Astrocyte (in vitro differentiated cells and primary cell): ENCODE data around the gene GMDS. TPM values are rescaled to one million over a fixed set of nuclear protein-coding genes. Genes with fewer than 3 reads are reported as not detected.
A peak's percentile ranks its signal among the peaks of the same experiment; 100 is the strongest.

ENCODE experiments used
- DNase-seq: peaks from one replicate; pipeline ENCODE4 v3.0.0-alpha.2; 2010; ENCODE audit warnings: low read depth
- FAIRE-seq: peaks from 2 replicates; lab custom pipeline; 2011; peaks lifted over from hg19 to GRCh38; lab: Jason Lieb, UNC
- H2AFZ ChIP-seq: 2 replicates; pipeline ENCODE4 v1.6.0; 2012; ENCODE audit warnings: low read depth, low read length, inconsistent platforms
- H3K27ac ChIP-seq: 2 replicates; pipeline ENCODE4 v1.5.1; 2011; ENCODE audit warnings: low read depth, low read length, inconsistent platforms
- H3K27me3 ChIP-seq: 2 replicates; pipeline ENCODE4 v1.6.0; 2011; ENCODE audit warnings: low read length, inconsistent platforms; ENCODE audit not compliant: insufficient read depth
- H3K36me3 ChIP-seq: 2 replicates; pipeline ENCODE4 v1.5.1; 2011; ENCODE audit warnings: low read length, inconsistent platforms; ENCODE audit not compliant: insufficient read depth
- H3K4me1 ChIP-seq: 2 replicates; pipeline ENCODE4 v1.5.1; 2011; ENCODE audit warnings: low read length, inconsistent platforms; ENCODE audit not compliant: insufficient read depth
- H3K4me2 ChIP-seq: 2 replicates; pipeline ENCODE4 v1.6.0; 2012; ENCODE audit warnings: low read length, inconsistent platforms
- H3K4me3 ChIP-seq: 2 replicates; pipeline ENCODE4 v1.5.1; 2011; ENCODE audit warnings: low read depth, mild to moderate bottlenecking, low read length, inconsistent platforms; ENCODE audit not compliant: insufficient read depth
- H3K79me2 ChIP-seq: 2 replicates; pipeline ENCODE4 v1.6.0; 2012; ENCODE audit warnings: mild to moderate bottlenecking, low read length, inconsistent platforms; ENCODE audit not compliant: insufficient read depth
- H3K9ac ChIP-seq: 2 replicates; pipeline ENCODE4 v1.6.0; 2012; ENCODE audit warnings: mild to moderate bottlenecking, low read length, inconsistent platforms
- H3K9me3 ChIP-seq: 2 replicates; pipeline ENCODE4 v1.5.1; 2012; ENCODE audit warnings: low read depth, mild to moderate bottlenecking, low read length, inconsistent platforms; ENCODE audit not compliant: insufficient read depth
- H4K20me1 ChIP-seq: 2 replicates; pipeline ENCODE4 v1.6.0; 2012; ENCODE audit warnings: low read length, inconsistent platforms; ENCODE audit not compliant: insufficient read depth
- H3K27ac Mint-ChIP-seq: one replicate; pipeline ENCODE4 v1.8.0; 2021; ENCODE audit warnings: mild to moderate bottlenecking, mixed read lengths; ENCODE audit not compliant: unreplicated experiment
- H3K27me3 Mint-ChIP-seq: one replicate; pipeline ENCODE4 v1.8.0; 2021; ENCODE audit warnings: low read depth, mixed read lengths; ENCODE audit not compliant: unreplicated experiment
- H3K36me3 Mint-ChIP-seq: one replicate; pipeline ENCODE4 v1.8.0; 2021; ENCODE audit warnings: low read depth, mixed read lengths; ENCODE audit not compliant: unreplicated experiment
- H3K4me1 Mint-ChIP-seq: one replicate; pipeline ENCODE4 v1.8.0; 2021; ENCODE audit warnings: low read depth, mixed read lengths; ENCODE audit not compliant: unreplicated experiment
- H3K4me3 Mint-ChIP-seq: one replicate; pipeline ENCODE4 v1.8.0; 2021; ENCODE audit warnings: mild to moderate bottlenecking, moderate library complexity, mixed read lengths; ENCODE audit not compliant: unreplicated experiment
- H3K9me3 Mint-ChIP-seq: one replicate; pipeline ENCODE4 v1.8.0; 2021; ENCODE audit warnings: mild to moderate bottlenecking, mixed read lengths; ENCODE audit not compliant: unreplicated experiment
- CTCF ChIP-seq: IDR thresholded peaks from 2 replicates; pipeline ENCODE4 v1.5.1; 2011; ENCODE audit warnings: low read depth, mild to moderate bottlenecking, inconsistent platforms, low read length, moderate library complexity; ENCODE audit not compliant: insufficient read depth
- EZH2 ChIP-seq: IDR thresholded peaks from 2 replicates; pipeline ENCODE4 v1.6.1; 2012; ENCODE audit warnings: mild to moderate bottlenecking, low read length, inconsistent platforms; ENCODE audit not compliant: insufficient read depth
- total RNA-seq: library from RNA; stranded (reverse); gene quantifications from 2 replicates; pipeline ENCODE4 v1.2.1, GENCODE V29; 2021

Gene GMDS
- total RNA-seq, 1 donor from 2014 or later: 9.4 TPM

- Histone ChIP-seq H2AFZ (peak overlapping the region; percentile 73), H4K20me1 (peaks cover 34% of the 10 kb centered on the region), H3K4me2 (peak overlapping the region; percentile 84), H3K9ac (peak overlapping the region; percentile 54), H3K36me3 (no peaks in the 10 kb centered on the region), H3K27ac (no peak overlapping the region), H3K9me3 (no peaks in the 10 kb centered on the region), H3K27me3 (peaks cover 54% of the 10 kb centered on the region), H3K4me3 (peak overlapping the region; percentile 37), H3K79me2 (peaks cover 23% of the 10 kb centered on the region), H3K4me1 (peaks cover 25% of the 10 kb centered on the region)
- Mint-ChIP-seq H3K9me3 (peaks cover 4% of the 10 kb centered on the region), H3K4me1 (peaks cover 13% of the 10 kb centered on the region), H3K36me3 (no peaks in the 10 kb centered on the region), H3K4me3 (peak overlapping the region; percentile 74), H3K27me3 (peaks cover 48% of the 10 kb centered on the region), H3K27ac (no peak overlapping the region)
- TF ChIP-seq EZH2: peak; percentile 5
- TF ChIP-seq CTCF: no peak
- FAIRE-seq (no peak), DNase-seq (no peak)
These were observed 636.3 kb downstream of the GMDS start for GRCh38 chr6:1609041-1609647.

GRCh38 chr6:1608222-1609040 is 637.0 kb downstream of the GMDS start:
- H3K4me2 ChIP-seq: peak overlapping the region; percentile 84
- H3K27me3 ChIP-seq: peaks cover 61% of the 10 kb centered on the region
- TF ChIP-seq CTCF: no peak
- TF ChIP-seq EZH2: peak; percentile 83
- DNase-seq (no peak), FAIRE-seq (no peak)
- Mint-ChIP-seq H3K4me1 (peaks cover 12% of the 10 kb centered on the region), H3K4me3 (peak overlapping the region; percentile 35), H3K27me3 (peaks cover 51% of the 10 kb centered on the region), H3K36me3 (no peaks in the 10 kb centered on the region), H3K9me3 (peaks cover 4% of the 10 kb centered on the region), H3K27ac (peak overlapping the region; percentile 63)
- peaks cover 22% of the 10 kb centered on the region for H3K4me1 ChIP-seq
- H3K79me2 ChIP-seq: peaks cover 16% of the 10 kb centered on the region
- H3K27ac ChIP-seq: no peak overlapping the region
- no peaks in the 10 kb centered on the region for H3K36me3 ChIP-seq
- H4K20me1 ChIP-seq: peaks cover 31% of the 10 kb centered on the region
- no peaks in the 10 kb centered on the region for H3K9me3 ChIP-seq
- H2AFZ ChIP-seq: no peak overlapping the region
- H3K9ac ChIP-seq: no peak overlapping the region
- no peak overlapping the region for H3K4me3 ChIP-seq
